Gastroesophageal sphincter (tissue), 4 donors: ENCODE results near the gene KDM3B. TPM values are rescaled to one million over a fixed set of nuclear protein-coding genes. Genes with fewer than 3 reads are reported as not detected.

Experiments
- ATAC-seq: fragments of 150-250 bp; one replicate; pipeline ENCODE4 v1.9.1; 2016; ENCODE audit warnings: mild to moderate bottlenecking, moderate library complexity
- H3K27ac ChIP-seq, 4 donors: fragments of 200-600 bp; sonication (generic) in 3 of 4; 1 replicate in 3 of 4; 2 replicates in 1 of 4; pipeline ENCODE4 v1.5.1; 2016 to 2019
- H3K27me3 ChIP-seq: fragments of 200-600 bp; sonication (generic); one replicate; pipeline ENCODE4 v1.5.1; 2019
- H3K36me3 ChIP-seq, 2 donors: fragments of 200-600 bp; sonication (generic); one replicate each; pipeline ENCODE4 v1.5.1; 2019; ENCODE audit warnings: control low read depth in 1 of 2
- H3K4me1 ChIP-seq, 3 donors: fragments of 200-600 bp; sonication (generic); 1 replicate in 2 of 3; 2 replicates in 1 of 3; pipeline ENCODE4 v1.5.1; 2016 to 2019; ENCODE audit warnings: control low read depth in 2 of 3
- H3K4me3 ChIP-seq, 2 donors: fragments of 200-600 bp; sonication (generic); one replicate each; pipeline ENCODE4 v1.5.1; 2019; ENCODE audit warnings: mild to moderate bottlenecking in 1 of 2, moderate library complexity in 1 of 2
- H3K9me3 ChIP-seq, 3 donors: fragments of 200-600 bp; sonication (generic); one replicate each; pipeline ENCODE4 v1.5.1; 2017 to 2019; ENCODE audit warnings: control low read depth in 2 of 3
- EP300 ChIP-seq: sonication (generic); formaldehyde crosslinking; IDR thresholded peaks from one replicate; pipeline ENCODE4 v1.6.1; 2017; ENCODE audit warnings: antibody characterized with exemption, mild to moderate bottlenecking
- POLR2A ChIP-seq, 2 donors: fragments of 450-650 bp; IDR thresholded peaks; one replicate each; pipeline ENCODE4 v1.6.1; 2017; ENCODE audit warnings: antibody characterized with exemption in 2 of 2, mild to moderate bottlenecking in 2 of 2, moderate library complexity in 1 of 2
- POLR2AphosphoS5 ChIP-seq: sonication (generic); formaldehyde crosslinking; IDR thresholded peaks from one replicate; pipeline ENCODE4 v1.6.1; 2017; ENCODE audit warnings: antibody characterized with exemption
- WGBS, 2 donors: methylation state at CpG; one replicate each; pipeline ENCODE4 v1.1.5; 2018; ENCODE audit warnings: low coverage in 1 of 2; 5-methylcytosine and 5-hydroxymethylcytosine counted together
- total RNA-seq, 4 donors: library from RNA; depleted of rRNA; stranded (reverse); fragments of >200 nt; gene quantifications; one replicate each; pipeline ENCODE4 v1.1.0, GENCODE V29; 2016
- TF ChIP-seq, protein P1 (sequence below), 4 experiments: fragments of 200-600 bp in 2 of 4; fragments of 450-650 bp in 2 of 4; sonication (generic) in 1 of 4; IDR thresholded peaks; one replicate each; pipeline ENCODE4 v1.5.1; 2017 to 2019; ENCODE audit warnings: antibody characterized with exemption in 4 of 4, mild to moderate bottlenecking in 2 of 4, moderate library complexity in 2 of 4

Gene KDM3B
- total RNA-seq, 4 donors from 2014 or later: 63.4 to 94.0 (median 77.8) TPM

DNA sequence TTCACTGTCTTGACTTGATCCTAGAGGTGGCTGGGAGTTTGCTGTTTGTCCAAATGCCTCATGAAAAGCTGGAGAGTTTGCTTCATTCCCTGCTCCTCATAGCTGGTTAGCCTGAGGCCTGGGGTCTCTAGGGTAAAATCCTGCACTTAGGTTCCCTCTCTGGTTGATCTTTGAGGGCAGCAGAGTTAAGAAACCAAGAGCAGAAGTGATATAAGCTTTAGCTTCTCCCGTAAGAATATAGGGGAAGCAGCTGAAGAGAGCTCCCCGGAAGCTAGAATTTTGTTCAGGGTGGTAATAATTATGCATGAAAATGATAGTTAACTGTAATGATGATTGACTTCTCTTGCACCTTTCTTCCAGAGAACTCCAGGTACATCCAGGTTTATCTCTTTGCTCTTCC is 13.0 kb upstream of the KDM3B start:
- Histone ChIP-seq H3K27ac (peak overlapping the region; percentile 83 to 97 (median 96)), H3K36me3 (peaks cover 0 to 33% of the 10 kb centered on the region in 2 donors), H3K4me3 (peak overlapping the region; percentile 91 to 96), H3K9me3 (no peaks in the 10 kb centered on the region), H3K4me1 (peaks cover 0 to 40% (median 5%) of the 10 kb centered on the region in 3 donors), H3K27me3 (no peaks in the 10 kb centered on the region)
- 29% methylated on average over 2 of the region's 2 CpGs; no CpG with 5 or more reads in 1 of the 2 donors for WGBS, 2 donors
- TF ChIP-seq POLR2AphosphoS5 (no peak), EP300 (no peak), POLR2A (IDR thresholded peaks at IDR 0.05) (no peak)
- TF ChIP-seq, protein P1, sequence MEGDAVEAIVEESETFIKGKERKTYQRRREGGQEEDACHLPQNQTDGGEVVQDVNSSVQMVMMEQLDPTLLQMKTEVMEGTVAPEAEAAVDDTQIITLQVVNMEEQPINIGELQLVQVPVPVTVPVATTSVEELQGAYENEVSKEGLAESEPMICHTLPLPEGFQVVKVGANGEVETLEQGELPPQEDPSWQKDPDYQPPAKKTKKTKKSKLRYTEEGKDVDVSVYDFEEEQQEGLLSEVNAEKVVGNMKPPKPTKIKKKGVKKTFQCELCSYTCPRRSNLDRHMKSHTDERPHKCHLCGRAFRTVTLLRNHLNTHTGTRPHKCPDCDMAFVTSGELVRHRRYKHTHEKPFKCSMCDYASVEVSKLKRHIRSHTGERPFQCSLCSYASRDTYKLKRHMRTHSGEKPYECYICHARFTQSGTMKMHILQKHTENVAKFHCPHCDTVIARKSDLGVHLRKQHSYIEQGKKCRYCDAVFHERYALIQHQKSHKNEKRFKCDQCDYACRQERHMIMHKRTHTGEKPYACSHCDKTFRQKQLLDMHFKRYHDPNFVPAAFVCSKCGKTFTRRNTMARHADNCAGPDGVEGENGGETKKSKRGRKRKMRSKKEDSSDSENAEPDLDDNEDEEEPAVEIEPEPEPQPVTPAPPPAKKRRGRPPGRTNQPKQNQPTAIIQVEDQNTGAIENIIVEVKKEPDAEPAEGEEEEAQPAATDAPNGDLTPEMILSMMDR (IDR thresholded peaks at IDR 0.05): no peak
- ATAC-seq: no peak

DNA sequence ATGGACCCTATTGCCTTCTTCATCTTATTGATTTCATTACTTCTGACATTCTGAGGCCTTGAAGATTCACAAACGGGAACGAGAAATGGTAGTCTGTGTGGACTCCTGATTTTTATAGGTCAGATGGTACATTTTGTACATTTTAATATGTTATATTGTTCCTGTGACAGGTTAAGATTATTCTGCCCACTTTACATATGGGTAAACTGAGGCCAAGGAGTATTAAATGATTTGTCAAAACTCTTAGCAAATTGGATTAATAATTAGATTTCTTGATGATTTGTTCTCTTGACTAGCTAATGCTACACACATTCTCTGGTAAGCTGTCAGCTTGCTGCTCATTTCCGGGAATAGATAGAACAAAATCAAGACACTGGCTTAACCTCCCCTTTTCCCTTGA is 12.5 kb upstream of the KDM3B start:
- H3K27ac ChIP-seq: peak overlapping the region in 2 of 4 donors; percentile 95 to 97
- no peaks in the 10 kb centered on the region for H3K9me3 ChIP-seq
- peak overlapping the region in 1 of 2 donors; percentile 96 for H3K4me3 ChIP-seq

DNA sequence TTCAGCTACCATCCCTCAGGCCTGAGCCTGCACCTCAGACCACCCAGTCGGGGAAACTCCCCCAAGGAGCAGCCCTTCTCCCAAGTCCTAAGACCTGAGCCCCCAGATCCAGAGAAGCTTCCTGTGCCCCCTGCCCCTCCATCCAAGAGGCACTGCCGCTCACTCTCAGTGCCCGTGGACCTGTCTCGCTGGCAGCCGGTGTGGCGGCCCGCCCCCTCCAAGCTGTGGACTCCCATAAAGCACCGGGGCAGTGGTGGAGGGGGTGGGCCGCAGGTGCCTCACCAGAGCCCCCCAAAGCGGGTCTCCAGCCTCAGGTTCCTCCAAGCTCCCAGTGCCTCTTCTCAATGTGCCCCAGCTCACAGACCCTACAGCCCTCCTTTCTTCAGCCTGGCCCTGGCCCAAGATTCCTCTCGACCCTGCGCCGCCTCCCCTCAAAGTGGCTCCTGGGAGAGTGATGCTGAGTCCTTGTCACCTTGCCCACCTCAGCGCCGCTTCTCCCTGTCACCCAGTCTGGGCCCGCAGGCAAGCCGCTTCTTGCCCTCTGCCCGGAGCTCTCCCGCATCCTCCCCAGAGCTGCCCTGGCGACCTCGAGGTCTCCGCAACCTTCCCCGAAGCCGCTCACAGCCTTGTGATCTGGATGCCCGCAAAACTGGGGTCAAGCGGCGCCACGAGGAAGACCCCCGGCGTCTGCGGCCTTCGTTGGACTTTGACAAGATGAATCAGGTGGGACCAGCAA is 7.4 kb upstream of the KDM3B start:
- Histone ChIP-seq H3K36me3 (peaks cover 0 to 83% of the 10 kb centered on the region in 2 donors), H3K27ac (no peak overlapping the region), H3K4me3 (no peak overlapping the region), H3K27me3 (no peaks in the 10 kb centered on the region), H3K9me3 (no peaks in the 10 kb centered on the region), H3K4me1 (peaks cover 0 to 17% (median 0%) of the 10 kb centered on the region in 3 donors)
- 100% methylated on average over 1 of the region's 32 CpGs; no CpG with 5 or more reads in 1 of the 2 donors for whole genome bisulfite sequencing, 2 donors
- ATAC-seq: no peak
- TF ChIP-seq POLR2A (IDR thresholded peaks at IDR 0.05) (no peak), POLR2AphosphoS5 (no peak), EP300 (no peak)
- TF ChIP-seq, protein P1 (IDR thresholded peaks at IDR 0.05): no peak

More for the DNA sequence above, 12.5 kb upstream of the KDM3B start:
- Histone ChIP-seq H3K4me1 (peaks cover 0 to 40% (median 5%) of the 10 kb centered on the region in 3 donors), H3K27me3 (no peaks in the 10 kb centered on the region), H3K36me3 (peaks cover 0 to 38% of the 10 kb centered on the region in 2 donors)
- TF ChIP-seq POLR2AphosphoS5 (no peak), EP300 (no peak), POLR2A (IDR thresholded peaks at IDR 0.05) (no peak)
- TF ChIP-seq, protein P1 (IDR thresholded peaks at IDR 0.05): no peak
- ATAC-seq: no peak
- WGBS, 2 donors: 85 to 89% methylated on average over 2 to 3 of the region's 3 CpGs

DNA sequence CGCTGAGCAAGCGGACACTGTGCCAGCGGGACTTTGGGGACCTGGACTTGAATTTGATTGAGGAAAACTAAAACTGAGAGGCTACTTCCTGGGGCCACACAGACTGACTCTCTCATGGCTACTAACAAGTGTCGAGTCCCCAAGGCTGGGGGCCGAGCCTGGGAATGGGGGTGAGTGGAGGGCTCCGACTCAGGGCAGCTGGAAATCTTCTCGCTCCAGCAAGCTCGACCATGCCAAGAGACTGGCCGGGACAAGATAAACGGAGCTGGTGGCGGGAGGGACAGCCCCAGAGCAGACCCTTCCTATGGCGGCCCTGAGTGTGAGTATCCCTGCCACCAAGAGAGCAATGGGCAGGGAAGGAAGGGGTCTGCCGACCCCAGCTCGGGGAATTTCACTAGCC is 5.6 kb upstream of the KDM3B start:
- H3K4me1 ChIP-seq: no peaks in the 10 kb centered on the region
- H3K9me3 ChIP-seq: no peaks in the 10 kb centered on the region
- ATAC-seq: no peak
- WGBS, 2 donors: 89 to 100% methylated on average over 3 to 5 of the region's 14 CpGs
- TF ChIP-seq POLR2AphosphoS5 (no peak), EP300 (no peak), POLR2A (IDR thresholded peaks at IDR 0.05) (no peak)
- TF ChIP-seq, protein P1 (IDR thresholded peaks at IDR 0.05): no peak
- H3K27me3 ChIP-seq: no peaks in the 10 kb centered on the region
- H3K27ac ChIP-seq: no peak overlapping the region
- H3K4me3 ChIP-seq: no peak overlapping the region
- H3K36me3 ChIP-seq: peaks cover 0 to 76% of the 10 kb centered on the region in 2 donors
